CD4-positive, alpha-beta T cell treated with Interleukin-21 for 1 hour (primary cell): ENCODE results near the gene MADCAM1.

ENCODE experiments used
- DNase-seq: peaks from one replicate; pipeline ENCODE4 v3.0.0-alpha.2; 2020

MADCAM1 gene

GRCh38 chr19:532561-533363 lies 36.5 kb downstream of the MADCAM1 start:
- DNase-seq = peak; percentile 63

- no peak for DNase-seq
Measured at GRCh38 chr19:533364-534058, 37.2 kb downstream of the MADCAM1 start.

GRCh38 chr19:534088-534487 lies 37.8 kb downstream of the MADCAM1 start:
- DNase-seq = no peak

GRCh38 chr19:535017-535835 lies 38.9 kb downstream of the MADCAM1 start:
- DNase-seq = no peak

GRCh38 chr19:536031-536880 lies 40.0 kb downstream of the MADCAM1 start:
- no peak for DNase-seq

- no peak for DNase-seq
Measured at GRCh38 chr19:536881-537404, 40.7 kb downstream of the MADCAM1 start.

GRCh38 chr19:538641-539428 lies 42.5 kb downstream of the MADCAM1 start:
- no peak for DNase-seq

- DNase-seq = no peak
Measured at GRCh38 chr19:539429-540030, 43.2 kb downstream of the MADCAM1 start.

GRCh38 chr19:540867-541637 lies 44.8 kb downstream of the MADCAM1 start:
- DNase-seq = no peak

- DNase-seq = no peak
Measured at GRCh38 chr19:541699-542098, 45.4 kb downstream of the MADCAM1 start.

GRCh38 chr19:542173-542866 lies 46.0 kb downstream of the MADCAM1 start:
- DNase-seq = no peak

GRCh38 chr19:543910-544608 lies 47.8 kb downstream of the MADCAM1 start, which contains the start of gene GZMM:
GZMM (plus strand) TSS chr19:544053; CDS start chr19:544072, 19 bp downstream.
- peak; percentile 90 for DNase-seq

GRCh38 chr19:547117-547516 lies 50.8 kb downstream of the MADCAM1 start:
- no peak for DNase-seq

GRCh38 chr19:547836-548720 lies 51.8 kb downstream of the MADCAM1 start:
- no peak for DNase-seq

GRCh38 chr19:548886-549830 lies 52.9 kb downstream of the MADCAM1 start:
- no peak for DNase-seq

- DNase-seq = no peak
Measured at GRCh38 chr19:554817-555216, 58.5 kb downstream of the MADCAM1 start.
